Aortic smooth muscle cell (primary cell): Measurements from ENCODE around the gene FNBP1L. TPM values are rescaled to one million over a fixed set of nuclear protein-coding genes. Genes with fewer than 3 reads are reported as not detected.

Experiments used
- total RNA-seq: library from RNA; depleted of rRNA; stranded (reverse); fragments of >200 nt; gene quantifications from 2 replicates; pipeline ENCODE4 v1.2.3, GENCODE V29; 2014

FNBP1L gene
- total RNA-seq: 3.7 and 7.7 TPM in 2 replicates

DNA sequence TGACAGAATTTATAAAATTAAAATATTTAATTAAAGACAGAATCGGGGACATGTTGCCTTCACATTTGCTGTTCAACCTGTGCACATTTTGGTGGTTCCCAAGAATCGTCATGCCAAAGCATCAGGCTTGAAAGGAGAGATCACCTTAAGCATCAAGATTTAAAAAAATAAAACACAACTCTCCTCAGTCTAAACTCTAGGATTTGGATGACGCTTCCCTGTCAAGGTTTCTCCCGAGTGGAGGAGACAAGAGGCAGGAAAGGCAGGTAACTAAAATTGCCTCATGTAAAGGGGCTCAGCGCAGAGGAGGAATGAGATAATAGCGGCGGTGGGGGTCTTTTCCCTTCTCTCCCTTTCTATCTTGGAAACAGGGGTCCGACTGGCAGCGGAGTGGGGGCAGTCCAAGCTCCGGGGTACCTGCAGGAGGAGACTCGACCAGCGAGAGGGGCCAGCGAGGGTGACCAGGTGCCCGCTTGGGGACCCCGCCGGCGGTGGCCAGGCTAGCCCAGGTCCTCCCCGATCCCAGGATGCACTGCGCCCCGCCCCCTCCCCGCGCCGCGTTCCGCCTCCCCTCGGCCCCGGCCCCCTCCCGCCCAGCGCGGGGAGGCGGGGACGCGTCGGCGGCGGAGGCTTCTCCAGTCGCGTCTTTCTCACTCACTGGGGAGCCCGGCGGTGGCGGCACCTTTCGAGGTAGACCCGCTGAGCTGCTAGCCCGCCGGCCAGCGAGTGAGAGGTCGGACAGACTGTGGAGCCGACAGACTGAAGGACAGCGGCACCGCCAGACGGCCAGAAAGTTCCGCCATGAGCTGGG lies at the start of gene FNBP1L:
Gene FNBP1L (plus strand): TSS at position 638 of the 811 bp plus-strand sequence. CDS start 164 bp downstream, at position 802.

Other genes with a start within 250 kb of the FNBP1L start
- 28.9 and 43.8 TPM in 2 replicates for gene DR1, start 102.2 kb upstream of the FNBP1L start, total RNA-seq
- gene BCAR3, start 233.7 kb downstream of the FNBP1L start, total RNA-seq: 18.2 and 26.5 TPM in 2 replicates